Left ventricle myocardium inferior (tissue), 1 donor: Measurements from ENCODE around the gene PUDP. TPM values are rescaled to one million over a fixed set of nuclear protein-coding genes. Genes with fewer than 3 reads are reported as not detected.
"Not testable (repeated sequence)": the region's sequence is repeated elsewhere in the genome, so short reads cannot be mapped to it uniquely, and the experiment has no call there.

Experiments
- DNase-seq: peaks from one replicate; pipeline ENCODE4 v3.0.0-alpha.2; 2020
- H3K27ac ChIP-seq: fragments of 200-600 bp; replicated peaks from 2 replicates; pipeline ENCODE4 v1.8.0; 2021
- H3K27me3 ChIP-seq: fragments of 200-600 bp; 2 replicates; pipeline ENCODE4 v1.8.0; 2021; ENCODE audit warnings: low read depth
- H3K36me3 ChIP-seq: fragments of 200-600 bp; 2 replicates; pipeline ENCODE4 v1.8.0; 2021
- H3K4me1 ChIP-seq: fragments of 200-600 bp; 2 replicates; pipeline ENCODE4 v1.8.0; 2021
- H3K4me3 ChIP-seq: fragments of 200-600 bp; 2 replicates; pipeline ENCODE4 v1.8.0; 2021; ENCODE audit warnings: mild to moderate bottlenecking, moderate library complexity
- H3K9me3 ChIP-seq: fragments of 200-600 bp; replicated peaks from 2 replicates; pipeline ENCODE4 v1.8.0; 2021
- CTCF ChIP-seq: fragments of 200-600 bp; IDR thresholded peaks from 2 replicates; pipeline ENCODE4 v1.8.0; 2021; ENCODE audit warnings: antibody characterized with exemption, mild to moderate bottlenecking, borderline replicate concordance
- intact Hi-C: fragments of 100-400 bp; cut with micrococcal nuclease; formaldehyde crosslinking; loops from one replicate; pipeline ENCODE4 v1.11.0; 2022
- total RNA-seq: library from RNA; stranded (reverse); fragmentation: NEBNext Ultra II Directional; extraction: Animal tissue kit (Norgen Biotek cat#: 25700); gene quantifications from one replicate; pipeline ENCODE4 v1.2.1, GENCODE V29; 2021
- donor health status: DM: no; HTN: yes; CAD: no; lungs with severe emphysema.

The PUDP gene
- total RNA-seq, 1 donor from 2014 or later = 27.1 TPM

DNA sequence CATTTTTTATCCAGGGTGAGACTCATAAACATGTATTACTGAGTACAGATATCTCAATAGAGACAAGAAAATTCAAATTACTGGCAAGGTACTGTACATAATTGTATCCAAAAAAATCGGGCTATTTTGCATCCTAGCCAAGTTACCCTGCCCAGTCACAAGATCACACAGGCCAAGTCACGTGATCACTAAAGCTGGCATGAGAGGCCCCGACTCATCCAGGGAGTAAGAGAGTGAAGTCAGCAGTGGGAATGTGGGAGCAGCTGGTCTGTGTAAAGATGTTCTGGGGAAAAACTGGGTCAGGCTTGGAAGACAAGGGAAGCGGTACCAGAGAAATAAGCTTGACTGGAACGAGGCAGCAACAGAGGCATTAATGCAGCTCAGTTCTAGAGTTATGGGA lies 119.7 kb downstream of the PUDP start:
- TF ChIP-seq CTCF = no peak
- Histone ChIP-seq H3K27ac (no peak overlapping the region), H3K9me3 (no peaks in the 10 kb centered on the region), H3K36me3 (no peaks in the 10 kb centered on the region), H3K27me3 (no peaks in the 10 kb centered on the region), H3K4me1 (no peaks in the 10 kb centered on the region), H3K4me3 (no peak overlapping the region)
- intact Hi-C loops = no loop called here
- no peak for DNase-seq

- H3K4me3 ChIP-seq = no peak overlapping the region
- intact Hi-C loops = no loop called here
- no peak for TF ChIP-seq CTCF
- H3K4me1 ChIP-seq = no peaks in the 10 kb centered on the region
- no peak for DNase-seq
- H3K27ac ChIP-seq = no peak overlapping the region
- no peaks in the 10 kb centered on the region for H3K9me3 ChIP-seq
- H3K36me3 ChIP-seq = no peaks in the 10 kb centered on the region
- H3K27me3 ChIP-seq = no peaks in the 10 kb centered on the region
Observed at GRCh38 chrX:7027071-7027470, 120.9 kb downstream of the PUDP start.

GRCh38 chrX:7026365-7026764 lies 121.6 kb downstream of the PUDP start:
- H3K4me3 ChIP-seq, H3K27ac ChIP-seq, intact Hi-C loops, DNase-seq, H3K36me3 ChIP-seq, H3K4me1 ChIP-seq, H3K27me3 ChIP-seq, H3K9me3 ChIP-seq: not testable (repeated sequence)

DNA sequence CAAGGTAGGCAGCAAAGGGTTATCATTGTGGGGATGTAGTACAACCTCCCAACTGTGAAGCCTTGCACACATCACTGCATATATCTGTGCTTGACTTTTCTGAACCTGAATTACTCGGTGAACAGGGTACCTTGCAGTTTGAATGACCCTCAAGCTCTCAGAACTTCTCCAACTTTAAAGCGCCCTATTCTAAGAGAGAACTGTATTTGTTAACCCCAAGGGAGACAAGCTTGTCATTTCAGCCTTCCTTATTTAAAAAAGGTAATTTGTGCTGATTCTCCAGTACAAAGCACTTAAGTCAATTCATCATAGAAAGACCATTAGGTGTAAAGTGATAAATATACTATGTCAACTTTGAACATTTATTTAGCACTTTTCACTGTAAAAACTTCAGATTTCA lies 122.5 kb downstream of the PUDP start:
- Histone ChIP-seq H3K27me3 (no peaks in the 10 kb centered on the region), H3K4me3 (no peak overlapping the region), H3K4me1 (no peaks in the 10 kb centered on the region), H3K27ac (no peak overlapping the region), H3K9me3 (no peaks in the 10 kb centered on the region), H3K36me3 (no peaks in the 10 kb centered on the region)
- no peak for DNase-seq
- intact Hi-C loops = no loop called here
- no peak for TF ChIP-seq CTCF

DNA sequence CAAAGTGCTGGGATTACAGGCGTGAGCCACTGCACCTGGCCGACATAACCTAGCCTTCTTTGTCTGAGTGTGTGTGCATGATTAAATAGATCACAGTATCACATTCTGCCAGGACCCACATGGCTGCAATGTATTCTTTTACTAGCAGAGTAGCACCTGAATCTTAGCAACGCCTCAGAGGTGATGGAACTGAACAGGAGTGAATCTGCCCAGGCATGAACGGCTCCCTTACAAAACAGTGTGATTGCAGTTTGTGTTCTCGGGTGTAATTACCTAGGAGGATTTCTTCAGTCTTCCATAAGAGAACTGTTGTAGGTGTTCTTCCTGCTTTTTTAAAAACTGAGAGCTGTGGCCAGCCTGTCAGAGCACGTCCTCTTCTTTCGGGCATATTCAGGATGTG lies 123.1 kb downstream of the PUDP start:
- H3K36me3 ChIP-seq = no peaks in the 10 kb centered on the region
- no peaks in the 10 kb centered on the region for H3K27me3 ChIP-seq
- no peak for DNase-seq
- H3K27ac ChIP-seq = no peak overlapping the region
- no peaks in the 10 kb centered on the region for H3K4me1 ChIP-seq
- no peak overlapping the region for H3K4me3 ChIP-seq
- TF ChIP-seq CTCF = no peak
- H3K9me3 ChIP-seq = no peaks in the 10 kb centered on the region
- intact Hi-C loops = no loop called here

- H3K9me3 ChIP-seq, DNase-seq, H3K4me3 ChIP-seq, H3K4me1 ChIP-seq, intact Hi-C loops, H3K27me3 ChIP-seq, H3K27ac ChIP-seq, H3K36me3 ChIP-seq: not testable (repeated sequence)
Observed at GRCh38 chrX:7022996-7023395, 125.0 kb downstream of the PUDP start.

DNA sequence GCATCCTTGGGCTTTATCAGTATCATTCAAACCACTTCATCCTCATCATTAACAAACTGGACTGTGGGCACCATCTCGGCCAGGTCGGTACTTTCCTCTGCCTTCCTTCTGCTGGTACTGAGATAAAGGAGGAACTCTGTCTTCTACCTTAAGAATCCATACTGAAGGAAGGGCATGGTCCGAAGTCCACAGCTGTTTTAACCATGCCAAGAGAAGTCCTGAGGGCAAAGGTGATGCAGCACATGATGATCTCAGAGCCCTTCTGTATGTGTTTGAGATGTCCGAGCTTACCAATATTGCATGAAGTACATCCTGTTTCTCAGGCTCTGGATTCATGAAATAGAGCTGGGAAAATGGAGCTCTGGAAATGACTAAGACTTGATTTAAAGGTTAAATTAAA lies 126.0 kb downstream of the PUDP start:
- H3K27me3 ChIP-seq = no peaks in the 10 kb centered on the region
- no peaks in the 10 kb centered on the region for H3K9me3 ChIP-seq
- no peak for TF ChIP-seq CTCF
- intact Hi-C loops = no loop called here
- DNase-seq = no peak
- no peaks in the 10 kb centered on the region for H3K36me3 ChIP-seq
- H3K27ac ChIP-seq = no peak overlapping the region
- H3K4me3 ChIP-seq = no peak overlapping the region
- H3K4me1 ChIP-seq = no peaks in the 10 kb centered on the region
